WERI-Rb-1 (cell line): ENCODE measurements around the gene MLYCD.
A peak's percentile ranks its signal among the peaks of the same experiment; 100 is the strongest.

Source experiments
- DNase-seq: peaks from one replicate; pipeline ENCODE4 v3.0.0-alpha.2; 2020
- H3K27ac ChIP-seq: fragments of 250-450 bp; sonication (Bioruptor Pico); 2 replicates; pipeline ENCODE4 v1.5.1; 2020; ENCODE audit warnings: mild to moderate bottlenecking, moderate library complexity
- H3K27me3 ChIP-seq: fragments of 250-450 bp; sonication (Bioruptor Pico); 2 replicates; pipeline ENCODE4 v1.5.1; 2021; ENCODE audit warnings: mild to moderate bottlenecking, low read depth, moderate library complexity; ENCODE audit not compliant: insufficient read depth, severe bottlenecking
- H3K36me3 ChIP-seq: fragments of 250-450 bp; sonication (Bioruptor Pico); 2 replicates; pipeline ENCODE4 v1.5.1; 2020; ENCODE audit warnings: mild to moderate bottlenecking, moderate library complexity
- H3K4me3 ChIP-seq: 2 replicates; pipeline ENCODE4 v1.5.1; 2011; ENCODE audit warnings: low read depth, mild to moderate bottlenecking, control low read depth, low read length
- H3K9me3 ChIP-seq: fragments of 250-450 bp; sonication (Bioruptor Pico); 2 replicates; pipeline ENCODE4 v1.5.1; 2021; ENCODE audit warnings: mild to moderate bottlenecking, moderate library complexity; ENCODE audit not compliant: severe bottlenecking
- TF ChIP-seq, protein P1 (sequence below): IDR thresholded peaks from 2 replicates; pipeline ENCODE4 v1.5.1; 2011; ENCODE audit warnings: low read depth, mild to moderate bottlenecking, control low read depth, inconsistent platforms, low read length

MLYCD gene

DNA sequence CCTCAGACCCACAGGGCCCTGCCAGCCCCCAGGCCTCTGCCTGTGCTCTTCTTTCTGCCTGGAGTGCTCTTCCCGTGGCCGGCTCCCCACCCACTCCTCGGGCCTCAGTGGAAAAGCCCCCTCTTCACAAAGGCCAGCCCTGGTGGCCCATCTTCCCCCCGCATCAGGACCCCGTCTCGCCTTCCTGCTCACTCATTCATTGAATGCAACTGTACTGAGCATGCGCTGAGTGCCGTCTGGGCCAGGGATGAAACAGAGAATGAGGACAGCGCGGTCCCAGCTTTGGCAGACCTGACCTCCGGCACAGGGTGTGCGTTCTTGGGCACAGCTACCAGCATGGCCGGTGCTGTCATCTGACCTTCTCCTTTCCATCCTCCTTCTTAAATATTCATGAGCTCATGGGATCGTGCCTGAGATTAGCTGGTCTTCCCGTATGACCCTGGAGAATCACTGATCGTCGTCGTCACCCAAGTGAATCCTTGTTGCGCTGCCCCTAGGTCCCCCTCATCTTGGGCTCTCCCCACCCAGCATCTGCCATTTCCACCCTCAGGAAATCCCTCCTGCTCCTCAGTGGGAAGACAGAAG is 37.8 kb downstream of the MLYCD start:
- Histone ChIP-seq H3K27me3 (no peaks in the 10 kb centered on the region), H3K36me3 (no peaks in the 10 kb centered on the region), H3K27ac (peak overlapping the region; percentile 63), H3K9me3 (no peaks in the 10 kb centered on the region), H3K4me3 (no peak overlapping the region)
- TF ChIP-seq, protein P1, sequence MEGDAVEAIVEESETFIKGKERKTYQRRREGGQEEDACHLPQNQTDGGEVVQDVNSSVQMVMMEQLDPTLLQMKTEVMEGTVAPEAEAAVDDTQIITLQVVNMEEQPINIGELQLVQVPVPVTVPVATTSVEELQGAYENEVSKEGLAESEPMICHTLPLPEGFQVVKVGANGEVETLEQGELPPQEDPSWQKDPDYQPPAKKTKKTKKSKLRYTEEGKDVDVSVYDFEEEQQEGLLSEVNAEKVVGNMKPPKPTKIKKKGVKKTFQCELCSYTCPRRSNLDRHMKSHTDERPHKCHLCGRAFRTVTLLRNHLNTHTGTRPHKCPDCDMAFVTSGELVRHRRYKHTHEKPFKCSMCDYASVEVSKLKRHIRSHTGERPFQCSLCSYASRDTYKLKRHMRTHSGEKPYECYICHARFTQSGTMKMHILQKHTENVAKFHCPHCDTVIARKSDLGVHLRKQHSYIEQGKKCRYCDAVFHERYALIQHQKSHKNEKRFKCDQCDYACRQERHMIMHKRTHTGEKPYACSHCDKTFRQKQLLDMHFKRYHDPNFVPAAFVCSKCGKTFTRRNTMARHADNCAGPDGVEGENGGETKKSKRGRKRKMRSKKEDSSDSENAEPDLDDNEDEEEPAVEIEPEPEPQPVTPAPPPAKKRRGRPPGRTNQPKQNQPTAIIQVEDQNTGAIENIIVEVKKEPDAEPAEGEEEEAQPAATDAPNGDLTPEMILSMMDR = no peak
- peak; percentile 73 for DNase-seq

DNA sequence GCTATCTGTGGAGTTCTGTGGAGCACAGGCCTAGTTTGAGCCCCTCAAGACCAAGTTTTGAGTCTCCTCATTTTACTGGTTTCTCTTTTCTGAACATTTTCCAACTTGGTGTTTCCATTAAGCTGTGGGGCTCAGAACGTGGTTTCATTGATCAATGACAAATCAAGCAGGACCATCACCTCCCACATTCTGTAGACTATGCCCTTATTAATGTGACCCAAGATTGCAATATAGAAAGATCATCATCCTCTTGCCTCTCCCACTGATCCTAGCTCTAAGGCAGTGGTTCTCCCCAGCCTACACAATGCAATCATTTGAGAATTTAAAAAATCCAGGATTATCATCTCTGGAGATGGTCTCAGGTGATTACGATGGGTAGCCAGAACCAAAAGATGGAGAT is 38.4 kb downstream of the MLYCD start:
- peak overlapping the region; percentile 63 for H3K27ac ChIP-seq
- TF ChIP-seq, protein P1 = no peak
- no peaks in the 10 kb centered on the region for H3K27me3 ChIP-seq
- no peaks in the 10 kb centered on the region for H3K9me3 ChIP-seq
- H3K36me3 ChIP-seq = no peaks in the 10 kb centered on the region
- no peak overlapping the region for H3K4me3 ChIP-seq
- no peak for DNase-seq

DNA sequence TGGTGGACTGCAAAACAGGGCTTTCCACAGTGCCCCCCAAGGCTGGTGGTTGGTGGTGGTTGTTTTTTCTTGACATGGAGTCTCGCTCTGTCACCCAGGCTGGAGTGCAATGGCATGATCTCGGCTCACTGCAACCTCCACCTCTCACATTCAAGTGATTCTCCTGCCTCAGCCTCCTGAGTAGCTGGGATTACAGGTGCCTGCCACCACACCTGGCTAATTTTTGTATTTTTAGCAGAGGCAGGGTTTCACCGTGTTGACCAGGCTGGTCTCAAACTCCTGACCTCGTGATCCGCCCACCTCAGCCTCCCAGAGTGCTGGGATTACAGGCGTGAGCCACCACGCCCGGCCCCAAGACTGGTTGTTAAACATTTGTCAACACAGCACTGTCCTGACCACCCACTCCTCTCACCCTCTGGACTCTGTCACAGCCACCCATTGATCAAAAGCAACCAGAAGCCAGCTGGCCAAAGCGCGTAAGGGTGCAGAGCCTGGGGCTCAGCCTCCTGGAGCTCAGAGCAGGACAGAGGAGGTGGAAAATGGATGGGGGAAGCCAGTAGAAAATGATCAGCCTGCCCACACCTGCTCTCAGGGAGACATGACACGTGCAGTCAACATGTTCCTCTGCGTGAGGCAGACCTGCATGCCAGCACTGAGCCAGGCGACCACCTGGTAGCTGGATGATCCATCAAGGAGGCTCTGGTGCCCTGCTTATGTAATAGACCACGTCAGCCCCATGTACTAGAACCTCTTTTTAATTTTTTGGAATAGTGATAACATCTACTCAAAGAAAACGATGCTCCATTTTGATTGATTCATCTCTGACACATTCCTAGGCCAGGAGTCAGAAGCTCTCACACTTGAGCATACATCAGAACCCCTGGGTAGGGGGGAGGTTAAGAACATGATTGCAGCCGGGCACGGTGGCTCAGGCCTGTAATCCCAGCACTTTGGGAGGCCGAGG is 39.3 kb downstream of the MLYCD start:
- Histone ChIP-seq H3K9me3 (no peaks in the 10 kb centered on the region), H3K27me3 (no peaks in the 10 kb centered on the region), H3K36me3 (no peaks in the 10 kb centered on the region), H3K27ac (no peak overlapping the region), H3K4me3 (no peak overlapping the region)
- DNase-seq = no peak
- TF ChIP-seq, protein P1 = no peak

DNA sequence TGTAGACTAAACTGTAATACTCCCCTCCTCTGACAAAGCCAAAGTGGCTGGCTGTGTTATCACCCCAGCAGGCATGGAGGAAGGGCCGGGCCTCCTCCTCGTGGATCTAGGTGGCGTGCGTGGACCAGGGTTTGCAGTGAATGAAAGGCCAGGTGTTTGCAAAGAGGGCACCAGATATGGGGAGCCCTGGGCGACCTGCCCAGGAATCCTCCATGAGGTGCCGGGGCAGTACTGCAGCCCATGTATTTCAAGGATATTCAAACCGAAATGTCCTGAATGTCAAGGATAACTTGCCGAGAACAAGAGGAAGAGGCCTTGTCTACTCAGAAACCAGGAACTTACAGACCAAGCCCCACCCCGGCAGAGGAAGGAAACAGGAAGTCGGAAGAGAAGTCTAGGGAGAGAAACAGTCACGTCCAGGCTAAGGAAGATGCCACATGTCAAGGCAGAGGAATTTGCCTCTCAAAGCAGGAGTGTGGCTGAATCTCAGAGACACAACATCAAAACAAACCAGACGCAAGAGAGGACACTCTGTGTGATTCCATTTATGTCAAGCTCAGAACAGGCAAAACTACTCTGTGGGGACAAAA is 40.4 kb downstream of the MLYCD start:
- no peak for DNase-seq
- no peak overlapping the region for H3K27ac ChIP-seq

DNA sequence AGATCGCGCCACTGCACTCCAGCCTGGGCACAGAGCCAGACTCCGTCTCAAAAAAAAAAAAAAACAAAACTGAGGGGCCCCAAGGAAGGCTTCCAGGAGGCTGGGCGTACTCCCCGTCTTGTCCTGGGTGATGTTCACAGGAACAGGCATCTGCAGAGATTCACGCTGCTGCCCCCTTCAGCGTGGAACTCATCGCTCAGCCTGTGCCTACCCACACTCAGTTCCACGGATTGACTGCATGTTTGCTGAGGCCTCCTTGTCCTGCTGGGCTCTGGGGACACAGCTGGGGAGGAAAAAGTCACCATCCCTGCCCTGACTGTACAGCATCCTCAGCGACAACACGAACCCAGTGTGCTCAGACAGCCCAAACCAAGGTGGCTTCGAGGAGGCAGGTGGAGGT is 41.2 kb downstream of the MLYCD start:
- no peak overlapping the region for H3K27ac ChIP-seq
- no peaks in the 10 kb centered on the region for H3K27me3 ChIP-seq
- H3K36me3 ChIP-seq = no peaks in the 10 kb centered on the region
- no peak for DNase-seq
- no peaks in the 10 kb centered on the region for H3K9me3 ChIP-seq
- TF ChIP-seq, protein P1 = peak; percentile 18; the same call in 1 of the 2 replicates
- no peak overlapping the region for H3K4me3 ChIP-seq

More for the DNA sequence above, 40.4 kb downstream of the MLYCD start:
- H3K4me3 ChIP-seq = no peak overlapping the region
- no peaks in the 10 kb centered on the region for H3K36me3 ChIP-seq
- TF ChIP-seq, protein P1 = no peak
- no peaks in the 10 kb centered on the region for H3K9me3 ChIP-seq
- no peaks in the 10 kb centered on the region for H3K27me3 ChIP-seq
